BJ (cell line): Measurements from ENCODE around the gene RASGEF1C. TPM values are rescaled to one million over a fixed set of nuclear protein-coding genes. Genes with fewer than 3 reads are reported as not detected.

Experiments
- CTCF ChIA-PET: fragments of 350-600 bp; formaldehyde crosslinking; extraction: SDS; loops from one replicate; lab custom pipeline; 2021; ENCODE audit warnings: antibody characterized with exemption, inconsistent platforms; lab: Yijun Ruan, JAX
- POLR2A ChIA-PET: fragments of 300-600 bp; sonication (Branson Sonifier 250); formaldehyde crosslinking; extraction: SDS; loops from one replicate; lab custom pipeline; 2021; ENCODE audit warnings: antibody characterized with exemption; lab: Charles Lee
- DNase-seq: peaks from one replicate; pipeline ENCODE4 v3.0.0-alpha.2; 2011; ENCODE audit warnings: low read depth
- H3K27me3 ChIP-seq: 2 replicates; pipeline ENCODE4 v1.6.0; 2011; ENCODE audit warnings: low read length; ENCODE audit not compliant: control insufficient read depth, insufficient read depth
- H3K36me3 ChIP-seq: 2 replicates; pipeline ENCODE4 v1.5.1; 2011; ENCODE audit warnings: low read length; ENCODE audit not compliant: control insufficient read depth, insufficient read depth
- H3K4me3 ChIP-seq: 2 replicates; pipeline ENCODE4 v1.5.1; 2011; ENCODE audit warnings: low read depth, mild to moderate bottlenecking, control low read depth, low read length
- CTCF ChIP-seq: IDR thresholded peaks from 2 replicates; pipeline ENCODE4 v1.5.1; 2011; ENCODE audit warnings: low read depth, mild to moderate bottlenecking, control low read depth, inconsistent platforms, low read length, moderate library complexity; ENCODE audit not compliant: insufficient read depth
- polyA plus RNA-seq: library from polyadenylated mRNA; depleted of rRNA; stranded (reverse); fragments of >200 nt; gene quantifications from 2 replicates; pipeline ENCODE4 v1.2.3, GENCODE V29; 2011

The RASGEF1C gene
- polyA plus RNA-seq, 1 experiment = not detected

GRCh38 chr5:180208038-180208434 is 975 bp downstream of the RASGEF1C start:
- Histone ChIP-seq H3K27me3 (peaks cover 4% of the 10 kb centered on the region; the same call in 1 of the 2 replicates), H3K36me3 (no peaks in the 10 kb centered on the region), H3K4me3 (no peak overlapping the region)
- no peak for TF ChIP-seq CTCF
- DNase-seq = no peak
- ChIA-PET CTCF (interaction anchor here (1.0 to 2.4 kb wide), 3 partner anchors 80 to 264 kb away, joined by 3 to 7 read pairs (median 3); no protein-coding TSS in a partner anchor), POLR2A (no interaction called here)

GRCh38 chr5:180207593-180207992 is 1.4 kb downstream of the RASGEF1C start:
- H3K36me3 ChIP-seq = no peaks in the 10 kb centered on the region
- no peak overlapping the region for H3K4me3 ChIP-seq
- DNase-seq = no peak
- CTCF ChIA-PET = interaction anchor here (1.1 kb wide), 1 partner anchor 82 kb away, joined by 3 read pairs; no protein-coding TSS in a partner anchor
- TF ChIP-seq CTCF = no peak
- peaks cover 4% of the 10 kb centered on the region; the same call in 1 of the 2 replicates for H3K27me3 ChIP-seq
- POLR2A ChIA-PET = no interaction called here

- no peak for TF ChIP-seq CTCF
- CTCF ChIA-PET = interaction anchor here (1.1 kb wide), 1 partner anchor 82 kb away, joined by 3 read pairs; no protein-coding TSS in a partner anchor
- POLR2A ChIA-PET = no interaction called here
- H3K36me3 ChIP-seq = no peaks in the 10 kb centered on the region
- H3K4me3 ChIP-seq = no peak overlapping the region
- no peak for DNase-seq
- peaks cover 4% of the 10 kb centered on the region; the same call in 1 of the 2 replicates for H3K27me3 ChIP-seq
Observed at GRCh38 chr5:180206993-180207392, 2.0 kb downstream of the RASGEF1C start.

- H3K27me3 ChIP-seq = peaks cover 4% of the 10 kb centered on the region; the same call in 1 of the 2 replicates
- TF ChIP-seq CTCF = no peak
- POLR2A ChIA-PET = no interaction called here
- CTCF ChIA-PET = no interaction called here
- DNase-seq = no peak
- no peaks in the 10 kb centered on the region for H3K36me3 ChIP-seq
- H3K4me3 ChIP-seq = no peak overlapping the region
Observed at GRCh38 chr5:180205916-180206315, 3.1 kb downstream of the RASGEF1C start.

- DNase-seq = no peak
- no peak for TF ChIP-seq CTCF
- ChIA-PET CTCF (no interaction called here), POLR2A (no interaction called here)
- no peak overlapping the region for H3K4me3 ChIP-seq
- H3K36me3 ChIP-seq = no peaks in the 10 kb centered on the region
- H3K27me3 ChIP-seq = peaks cover 4% of the 10 kb centered on the region; the same call in 1 of the 2 replicates
Observed at GRCh38 chr5:180204276-180204819, 4.7 kb downstream of the RASGEF1C start.
